Measurements from ENCODE around the gene TBC1D21.

The TBC1D21 gene, protein sequence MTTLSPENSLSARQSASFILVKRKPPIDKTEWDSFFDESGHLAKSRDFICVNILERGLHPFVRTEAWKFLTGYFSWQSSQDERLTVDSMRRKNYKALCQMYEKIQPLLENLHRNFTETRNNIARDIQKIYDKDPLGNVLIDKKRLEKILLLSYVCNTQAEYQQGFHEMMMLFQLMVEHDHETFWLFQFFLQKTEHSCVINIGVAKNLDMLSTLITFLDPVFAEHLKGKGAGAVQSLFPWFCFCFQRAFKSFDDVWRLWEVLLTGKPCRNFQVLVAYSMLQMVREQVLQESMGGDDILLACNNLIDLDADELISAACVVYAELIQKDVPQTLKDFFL

DNA sequence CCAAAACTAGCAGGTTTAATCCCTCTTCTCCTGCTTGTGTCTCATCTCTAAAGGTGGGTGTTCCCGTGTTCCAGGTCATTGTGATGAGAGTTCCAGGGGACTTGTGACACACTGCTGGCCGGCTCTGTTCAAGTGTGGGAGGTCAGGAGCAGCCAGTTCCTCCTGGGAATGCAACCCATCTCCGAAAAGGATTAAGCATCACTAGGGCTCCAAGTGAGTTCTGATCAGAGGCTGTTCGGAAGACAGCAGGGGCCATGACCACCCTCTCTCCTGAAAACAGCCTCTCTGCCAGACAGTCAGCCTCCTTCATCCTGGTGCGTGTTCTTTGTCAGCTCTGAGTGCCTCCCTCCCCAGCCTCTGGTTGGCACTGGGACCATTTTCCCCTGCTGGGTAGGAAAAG lies at the start of gene TBC1D21:
Gene TBC1D21 (plus strand): TSS at position 109 of the 400 bp plus-strand sequence. CDS start 146 bp downstream, at position 255.
- no peak for DNase-seq (ENCODE audit: low read depth in 2 of 2, low spot score in 1 of 2)

DNA sequence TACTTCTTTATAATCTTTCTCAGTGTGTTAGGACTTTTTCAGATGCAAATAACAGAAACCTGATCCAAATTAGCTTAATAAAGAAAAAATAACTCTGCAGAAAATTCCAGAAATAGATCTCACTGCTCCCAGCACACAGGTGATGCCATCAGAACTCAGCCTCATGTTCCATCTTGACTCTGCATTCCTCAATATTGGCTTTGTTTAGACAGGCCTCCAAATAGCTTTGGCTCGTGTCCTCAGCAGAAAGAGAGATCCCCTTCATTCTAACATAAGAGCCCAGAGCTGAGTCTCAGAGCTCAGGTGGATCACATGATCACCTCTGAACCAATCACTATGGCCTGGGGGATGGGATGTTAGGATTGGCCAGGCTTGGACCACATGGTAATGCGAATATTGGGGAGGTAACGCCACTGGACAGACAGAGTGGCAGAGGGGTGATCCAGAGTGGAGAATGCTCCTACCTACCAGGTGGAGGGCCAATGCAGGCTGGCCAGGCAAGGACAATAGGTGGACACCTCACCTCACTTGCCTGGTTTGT lies 46.6 kb upstream of the TBC1D21 start:
- no peak for DNase-seq (ENCODE audit: low read depth in 2 of 2, low spot score in 1 of 2)

DNA sequence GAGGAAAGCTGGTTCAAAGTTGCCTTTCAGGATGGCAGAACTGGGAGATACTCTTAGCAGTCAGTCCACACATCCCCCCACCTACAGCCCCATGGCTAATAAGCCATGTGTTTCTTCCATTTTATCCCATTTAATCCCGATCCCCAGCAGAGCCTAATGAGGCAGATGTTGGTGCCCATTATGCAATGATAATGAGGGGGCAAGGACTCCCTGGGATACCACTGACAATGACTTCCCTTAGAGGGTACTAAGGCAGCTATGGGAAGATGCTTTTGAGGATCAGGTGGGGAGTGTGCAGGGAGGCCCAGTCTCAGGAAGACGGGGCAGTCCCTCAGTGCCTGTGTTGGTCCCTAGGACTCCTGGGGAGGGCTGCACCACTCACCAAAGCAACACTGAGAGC lies 43.8 kb upstream of the TBC1D21 start:
- no peak for DNase-seq (ENCODE audit: low read depth in 2 of 2, low spot score in 1 of 2)

DNA sequence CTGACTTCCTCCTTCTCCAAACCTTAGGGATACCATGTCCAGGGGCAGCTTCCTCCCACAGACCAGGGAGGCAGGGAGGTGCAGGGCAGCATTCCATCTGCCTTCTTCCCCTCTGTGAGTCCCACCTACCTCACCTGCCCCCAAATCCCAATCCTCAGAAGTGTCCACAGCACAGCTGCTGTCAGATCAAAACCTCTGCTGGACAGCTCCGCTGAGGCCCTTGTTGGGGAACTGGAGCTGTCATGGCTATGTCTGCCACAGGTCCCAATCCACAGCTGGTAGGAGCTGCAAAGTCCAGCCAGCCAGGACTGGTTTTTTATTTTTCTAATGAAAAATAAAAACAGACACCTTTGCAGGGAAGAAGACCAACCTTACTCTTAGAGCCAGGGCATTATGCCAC lies 40.7 kb upstream of the TBC1D21 start:
- DNase-seq (ENCODE audit: low read depth in 2 of 2, low spot score in 1 of 2) = no peak

DNA sequence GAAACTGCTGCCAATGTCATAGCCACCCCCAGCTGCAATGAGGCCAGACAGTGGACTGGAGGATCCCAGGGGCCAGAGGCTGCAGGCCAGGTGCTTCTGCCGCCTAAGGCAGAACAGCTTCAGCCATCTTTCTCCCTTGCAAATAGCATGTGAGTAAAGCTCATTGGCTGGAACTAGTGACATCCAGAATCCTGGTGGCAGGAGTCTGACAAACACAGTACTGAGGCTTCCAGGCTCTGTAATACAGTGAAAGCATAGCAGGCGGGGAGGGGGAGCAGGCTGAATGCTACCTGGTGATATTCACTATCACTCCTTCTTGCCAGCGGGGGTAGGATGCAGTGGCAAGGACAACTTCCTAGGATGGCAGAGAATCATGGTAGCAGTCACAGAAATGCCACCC lies 36.5 kb upstream of the TBC1D21 start:
- no peak for DNase-seq (ENCODE audit: low read depth in 2 of 2, low spot score in 1 of 2)

DNA sequence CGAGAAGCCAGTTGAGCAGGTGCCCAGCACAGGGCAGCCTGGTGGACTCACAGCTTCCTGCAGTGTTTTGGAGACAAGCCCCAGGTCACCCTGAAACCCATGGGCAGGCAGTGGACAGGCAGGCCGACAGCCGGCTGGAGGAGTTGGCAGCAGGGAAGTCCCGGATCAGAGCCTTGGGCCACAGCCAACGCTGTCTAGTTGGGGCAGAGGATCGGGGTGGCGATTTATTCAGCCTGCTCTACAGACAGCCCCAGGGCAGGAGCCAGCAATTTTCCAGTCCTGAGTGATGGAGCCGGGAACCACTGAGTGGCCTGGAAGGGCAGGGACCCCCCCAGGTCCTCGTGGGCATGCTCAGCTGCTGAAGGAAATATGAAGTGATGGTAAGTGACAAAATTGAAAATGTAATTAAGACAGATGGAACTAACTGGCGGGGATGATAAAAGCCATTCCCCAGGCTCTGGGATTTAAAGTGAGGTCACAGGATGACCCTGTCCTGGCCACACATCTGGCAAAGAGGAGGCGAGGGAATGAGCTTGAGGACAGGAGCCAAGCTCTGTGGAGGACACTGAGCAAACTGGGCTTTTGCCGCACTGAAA lies 34.4 kb upstream of the TBC1D21 start:
- no peak for DNase-seq (ENCODE audit: low read depth in 2 of 2, low spot score in 1 of 2)

DNA sequence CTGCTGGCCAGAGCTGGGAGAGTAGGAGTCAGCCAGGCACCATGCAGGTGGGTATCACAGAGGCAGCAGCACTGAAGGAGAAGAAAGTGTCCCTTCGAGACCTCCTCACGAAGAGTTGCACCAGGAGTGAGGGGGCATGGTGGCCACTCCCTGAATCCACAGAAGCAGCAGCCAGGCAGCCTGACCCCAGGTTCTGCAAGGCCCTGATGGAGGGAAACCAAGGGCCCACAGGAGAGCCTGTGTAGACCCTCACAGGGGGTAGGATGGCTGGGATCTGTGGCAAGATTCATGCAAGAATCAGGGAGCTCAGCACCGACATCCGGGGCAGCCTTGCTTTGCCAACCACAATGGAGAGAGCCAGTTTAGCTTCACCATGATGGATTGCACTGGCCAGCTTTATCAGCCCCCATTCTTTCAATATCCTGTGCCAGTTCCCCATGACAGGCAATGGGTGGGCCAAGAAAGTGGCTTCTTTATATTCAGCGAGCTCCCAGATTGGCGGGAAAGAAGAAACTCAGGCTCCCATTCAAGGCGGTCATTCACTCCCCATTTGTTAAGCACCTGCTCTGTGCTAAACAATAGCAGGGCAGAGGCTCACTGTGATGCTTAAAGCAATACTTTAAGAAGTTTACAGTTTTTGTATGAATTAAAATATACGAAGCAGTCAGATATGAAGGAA lies 33.5 kb upstream of the TBC1D21 start:
- no peak for DNase-seq (ENCODE audit: low read depth in 2 of 2, low spot score in 1 of 2)

DNA sequence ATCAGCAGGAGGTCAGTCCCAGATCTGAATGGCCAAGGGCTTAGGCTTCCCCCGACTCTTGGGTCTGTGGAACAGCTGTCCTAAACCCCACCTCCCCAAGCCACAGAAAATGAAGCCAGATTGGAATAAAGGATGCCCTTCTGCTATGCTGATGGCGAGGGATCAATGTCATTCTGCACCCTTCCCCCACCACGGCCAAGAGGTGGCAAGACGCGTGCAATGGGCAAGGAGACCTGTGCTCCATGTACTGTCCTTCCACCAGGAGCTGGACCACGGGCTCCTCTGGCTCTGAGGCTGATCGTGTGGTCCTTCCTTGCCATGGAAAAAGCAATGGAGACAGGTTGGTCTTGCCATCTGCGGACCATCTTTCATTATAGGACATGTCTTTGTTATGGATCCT lies 32.6 kb upstream of the TBC1D21 start:
- DNase-seq (ENCODE audit: low read depth in 2 of 2, low spot score in 1 of 2) = no peak

DNA sequence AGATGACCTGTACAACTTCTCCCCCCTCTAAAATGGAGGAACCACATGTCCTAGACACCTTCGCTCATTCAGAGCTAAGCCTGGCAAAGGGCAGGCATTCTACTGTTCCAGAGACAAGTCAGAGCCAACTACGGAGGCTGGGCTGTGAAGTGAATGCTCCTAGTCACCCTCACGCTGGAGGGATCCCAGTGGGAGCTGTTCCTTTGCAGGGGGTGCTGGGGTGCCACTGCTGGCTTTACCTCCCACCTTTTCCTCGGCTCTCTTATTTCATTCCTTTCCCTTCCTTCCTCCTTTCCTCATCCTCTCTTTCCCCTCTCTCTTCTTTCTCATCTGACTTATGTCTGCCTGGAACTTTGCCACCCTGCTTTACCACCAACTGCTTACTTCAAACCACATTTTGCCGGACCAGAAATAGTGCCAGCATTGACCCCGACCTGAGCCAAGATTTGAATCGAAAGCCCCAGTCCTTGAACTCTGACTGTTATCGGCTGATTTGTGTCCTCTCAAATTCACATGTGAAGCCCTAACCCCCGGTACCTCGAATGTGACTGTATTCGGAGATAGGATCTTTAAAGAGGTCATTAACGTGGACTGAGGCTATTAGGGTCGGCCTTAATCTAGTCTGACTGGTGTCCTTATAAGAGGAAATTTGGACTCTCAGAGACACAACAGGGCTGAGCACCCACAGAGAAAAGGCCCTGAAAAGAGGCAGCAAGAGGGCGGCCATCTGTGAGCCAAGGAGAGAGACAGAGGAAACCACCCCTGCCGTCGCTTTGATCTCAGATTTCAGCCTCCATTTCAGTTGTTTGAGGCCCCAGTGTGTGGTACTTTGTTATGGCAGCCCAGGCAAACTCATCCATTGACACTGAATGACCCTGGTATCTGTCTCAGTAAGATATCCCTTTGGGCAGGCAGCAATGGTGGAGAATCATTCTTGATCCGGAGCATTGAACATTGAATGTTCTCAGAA lies 31.3 kb upstream of the TBC1D21 start:
- no peak for DNase-seq (ENCODE audit: low read depth in 2 of 2, low spot score in 1 of 2)

DNA sequence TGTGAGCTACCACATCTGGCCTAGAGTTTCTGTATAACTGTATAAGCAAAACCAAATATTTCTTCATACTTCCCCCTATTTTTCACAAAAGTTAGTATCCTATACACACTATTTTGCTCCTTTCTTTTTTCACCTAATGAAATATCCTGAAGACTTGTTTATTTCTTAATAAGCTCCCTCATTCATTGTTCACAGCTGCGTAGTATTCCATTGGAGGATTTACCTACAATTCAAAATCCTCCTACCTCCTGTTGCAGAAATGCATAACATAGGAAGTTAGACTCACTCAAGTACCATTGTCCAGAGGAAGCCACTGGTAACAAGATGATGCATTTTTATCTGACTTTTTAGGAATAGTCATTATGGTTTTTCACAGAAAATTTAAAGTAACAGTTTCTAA lies 29.6 kb upstream of the TBC1D21 start:
- no peak for DNase-seq (ENCODE audit: low read depth in 2 of 2, low spot score in 1 of 2)

DNA sequence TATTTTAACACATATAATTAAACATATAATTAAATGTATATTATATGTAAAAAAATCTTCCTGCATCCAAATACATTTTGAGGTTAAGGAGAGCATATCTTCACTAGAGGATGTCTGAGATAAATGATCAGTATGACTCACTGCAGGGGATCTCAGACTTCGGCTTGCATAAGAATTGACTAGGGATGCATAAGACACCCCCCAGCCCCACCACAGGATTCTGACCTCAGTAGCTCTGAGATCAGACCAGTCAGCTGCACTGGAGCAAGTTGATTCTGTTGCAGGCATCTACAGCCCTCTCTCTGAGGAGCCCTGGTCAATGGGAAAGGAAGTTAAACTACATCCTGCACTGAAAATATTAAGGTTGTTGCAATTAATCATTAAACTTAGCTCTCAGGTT lies 29.0 kb upstream of the TBC1D21 start:
- no peak for DNase-seq (ENCODE audit: low read depth in 2 of 2, low spot score in 1 of 2)

DNA sequence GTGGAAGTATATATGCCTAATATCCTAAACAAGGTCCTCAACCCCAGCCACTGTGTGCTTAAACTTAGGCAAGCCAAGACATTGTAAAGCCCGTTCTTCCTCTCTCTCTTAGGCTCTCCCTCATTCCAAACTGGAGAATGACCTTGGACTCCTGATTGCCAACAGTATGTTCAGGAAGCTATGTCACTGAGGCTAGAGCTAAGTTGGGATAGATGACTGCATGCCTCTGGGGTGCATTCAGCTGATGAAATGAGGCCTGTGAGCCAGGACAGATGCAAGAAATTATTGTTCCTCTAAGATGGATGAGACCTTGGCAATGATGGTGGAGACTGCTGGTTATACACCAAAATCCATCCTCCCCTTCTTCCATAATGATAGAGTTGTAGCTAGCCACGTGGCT lies 27.9 kb upstream of the TBC1D21 start:
- no peak for DNase-seq (ENCODE audit: low read depth in 2 of 2, low spot score in 1 of 2)

DNA sequence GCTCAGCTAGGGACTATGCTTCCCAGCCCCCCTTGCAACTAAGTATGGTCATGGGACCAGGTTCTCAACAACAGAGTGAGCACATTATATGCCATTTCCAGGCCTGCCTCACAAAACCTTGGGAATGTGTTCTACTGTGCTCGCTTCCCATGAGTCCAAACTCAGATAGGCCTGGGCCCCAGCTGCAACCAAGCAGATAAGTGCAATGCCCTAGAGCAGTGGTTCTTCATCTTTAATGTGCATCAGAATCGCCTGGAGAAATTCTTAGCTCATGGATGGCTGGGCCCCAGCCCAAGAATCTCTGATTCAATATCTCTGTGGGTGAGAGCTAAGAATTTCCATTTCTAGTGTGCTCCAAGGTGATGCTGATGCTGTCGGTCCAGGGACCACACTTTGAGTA lies 27.5 kb upstream of the TBC1D21 start:
- DNase-seq (ENCODE audit: low read depth in 2 of 2, low spot score in 1 of 2) = no peak

DNA sequence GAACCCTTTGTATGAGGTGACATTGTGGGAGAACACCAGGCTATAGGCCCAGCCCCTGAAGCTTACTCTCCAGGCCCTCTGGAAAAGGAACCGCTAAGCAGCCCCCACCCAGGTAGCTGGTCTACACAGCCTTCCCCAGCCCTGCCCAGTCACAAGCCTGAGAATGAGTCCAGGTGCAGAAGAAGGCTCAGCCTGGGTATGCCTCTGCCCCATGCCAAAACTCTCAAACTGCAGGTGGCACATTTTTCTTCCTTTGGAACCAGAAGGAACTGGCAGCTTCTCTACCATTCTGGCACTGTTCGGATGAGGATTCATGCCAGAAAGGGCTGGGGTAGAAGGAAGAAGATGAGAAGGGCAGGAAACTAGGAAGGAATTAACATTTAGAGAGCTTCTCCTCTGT lies 23.7 kb upstream of the TBC1D21 start:
- no peak for DNase-seq (ENCODE audit: low read depth in 2 of 2, low spot score in 1 of 2)

DNA sequence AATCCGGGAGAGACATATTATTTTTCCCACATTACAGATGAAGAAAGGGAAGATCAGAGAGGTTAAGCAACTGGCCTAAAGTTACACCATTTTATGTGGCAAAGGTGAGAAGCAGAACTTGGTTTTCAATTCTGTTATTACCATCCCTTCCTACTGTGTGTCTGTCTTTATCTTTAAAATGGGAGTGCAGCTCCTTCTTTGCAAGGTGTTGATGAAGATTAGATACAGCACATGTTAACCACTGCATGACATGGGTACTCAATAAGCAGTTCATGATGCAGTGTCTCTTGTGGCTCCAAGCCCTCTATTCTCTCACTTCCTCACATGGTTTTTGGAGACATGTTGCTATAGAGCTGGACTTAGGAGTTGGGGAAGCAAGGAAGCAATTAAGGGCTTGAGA lies 23.1 kb upstream of the TBC1D21 start:
- no peak for DNase-seq (ENCODE audit: low read depth in 2 of 2, low spot score in 1 of 2)

DNA sequence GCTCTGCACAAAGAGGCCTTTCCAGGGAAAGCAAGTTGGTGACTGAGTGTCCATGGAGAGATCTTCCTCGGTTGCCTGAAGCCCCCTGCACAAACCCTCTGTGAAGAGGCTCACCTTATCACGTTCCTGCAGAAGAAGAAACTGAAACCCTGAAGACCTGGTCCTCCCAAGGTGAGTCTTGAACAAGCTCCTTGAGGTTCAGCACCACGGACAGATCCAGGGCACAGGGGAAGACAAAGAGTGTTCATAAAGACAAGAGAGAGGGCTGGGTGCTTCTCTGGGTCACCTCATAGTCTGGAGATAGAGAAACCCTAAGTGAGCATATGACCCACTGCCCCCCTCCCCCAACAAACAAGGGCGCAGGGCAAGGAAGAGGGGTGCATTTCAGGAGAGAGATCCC lies 21.7 kb upstream of the TBC1D21 start:
- DNase-seq (ENCODE audit: low read depth in 2 of 2, low spot score in 1 of 2) = no peak

DNA sequence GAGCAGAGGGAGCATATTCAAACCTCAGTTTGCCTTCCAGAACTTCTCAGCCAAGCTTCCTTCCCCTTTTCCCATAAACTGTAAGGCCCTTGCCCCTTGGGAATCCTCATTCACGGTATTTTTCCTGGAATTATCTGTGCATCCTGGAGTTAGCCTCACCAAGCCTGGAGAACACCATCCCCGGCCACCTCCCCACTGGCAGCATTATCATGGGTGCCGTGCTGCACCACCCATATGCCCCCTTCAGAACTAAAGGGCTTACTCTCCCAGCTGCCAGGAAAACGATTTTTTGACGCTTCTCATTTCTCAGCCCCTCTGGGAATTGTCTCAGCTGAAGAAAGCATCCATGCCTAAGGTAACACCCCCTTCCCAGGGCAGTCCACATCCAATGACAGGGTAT lies 20.9 kb upstream of the TBC1D21 start:
- DNase-seq (ENCODE audit: low read depth in 2 of 2, low spot score in 1 of 2) = no peak

DNA sequence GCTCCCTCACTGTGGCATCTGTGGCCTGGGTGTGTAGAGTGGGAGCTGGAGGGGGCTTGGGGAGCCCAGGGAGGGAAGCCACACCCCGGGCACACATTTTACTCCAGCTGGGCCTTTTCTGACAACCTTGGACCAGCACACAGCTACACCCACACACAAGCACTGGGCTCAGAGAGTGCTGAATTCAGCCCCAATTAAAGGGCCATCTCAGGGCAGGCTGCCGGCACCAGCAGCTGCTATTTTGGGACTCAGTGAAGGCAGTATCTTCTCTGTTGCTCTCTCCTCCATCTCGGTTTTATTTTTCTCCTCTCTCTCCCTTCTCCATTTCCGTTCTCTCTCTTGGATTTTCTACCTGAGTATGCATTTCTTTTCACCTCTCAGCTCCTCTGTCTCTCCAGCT lies 19.1 kb upstream of the TBC1D21 start:
- DNase-seq (ENCODE audit: low read depth in 2 of 2, low spot score in 1 of 2) = no peak

DNA sequence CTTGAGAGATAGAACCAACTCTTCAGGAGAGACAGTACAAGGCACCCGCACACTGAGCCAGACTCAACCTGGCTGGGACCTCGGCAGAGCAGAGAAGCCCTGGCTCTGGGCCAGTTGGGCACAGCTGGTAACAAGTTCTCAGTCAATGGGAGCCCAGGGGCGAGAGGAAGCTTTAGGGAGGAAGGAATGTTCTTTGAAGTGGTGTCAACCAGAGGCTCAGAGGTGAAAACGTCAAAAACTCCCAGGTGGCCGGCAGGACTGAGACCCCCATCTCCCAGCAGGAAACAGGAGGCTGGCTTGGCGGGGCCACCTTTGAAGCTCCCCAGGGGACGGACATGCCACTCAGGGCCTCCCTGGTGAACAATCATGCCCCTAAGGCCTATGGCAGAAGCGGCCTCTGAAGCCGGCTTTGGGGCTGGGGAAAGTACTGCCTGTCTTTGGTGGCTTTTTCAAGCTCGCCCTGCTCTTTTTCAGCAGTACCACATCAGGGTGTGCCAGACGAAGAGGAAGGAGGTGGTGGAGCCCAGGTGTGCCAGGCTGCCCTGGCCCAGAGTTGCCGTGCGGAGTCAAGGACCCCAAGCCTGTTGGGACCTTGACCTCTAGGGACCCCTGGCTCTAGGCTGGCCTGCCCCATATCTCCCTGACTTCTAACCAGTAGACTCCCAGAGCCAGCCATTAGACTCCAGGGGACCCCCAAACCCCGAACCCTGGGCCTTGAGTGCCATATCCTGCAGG lies 16.7 kb upstream of the TBC1D21 start:
- DNase-seq (ENCODE audit: low read depth in 2 of 2, low spot score in 1 of 2) = no peak

DNA sequence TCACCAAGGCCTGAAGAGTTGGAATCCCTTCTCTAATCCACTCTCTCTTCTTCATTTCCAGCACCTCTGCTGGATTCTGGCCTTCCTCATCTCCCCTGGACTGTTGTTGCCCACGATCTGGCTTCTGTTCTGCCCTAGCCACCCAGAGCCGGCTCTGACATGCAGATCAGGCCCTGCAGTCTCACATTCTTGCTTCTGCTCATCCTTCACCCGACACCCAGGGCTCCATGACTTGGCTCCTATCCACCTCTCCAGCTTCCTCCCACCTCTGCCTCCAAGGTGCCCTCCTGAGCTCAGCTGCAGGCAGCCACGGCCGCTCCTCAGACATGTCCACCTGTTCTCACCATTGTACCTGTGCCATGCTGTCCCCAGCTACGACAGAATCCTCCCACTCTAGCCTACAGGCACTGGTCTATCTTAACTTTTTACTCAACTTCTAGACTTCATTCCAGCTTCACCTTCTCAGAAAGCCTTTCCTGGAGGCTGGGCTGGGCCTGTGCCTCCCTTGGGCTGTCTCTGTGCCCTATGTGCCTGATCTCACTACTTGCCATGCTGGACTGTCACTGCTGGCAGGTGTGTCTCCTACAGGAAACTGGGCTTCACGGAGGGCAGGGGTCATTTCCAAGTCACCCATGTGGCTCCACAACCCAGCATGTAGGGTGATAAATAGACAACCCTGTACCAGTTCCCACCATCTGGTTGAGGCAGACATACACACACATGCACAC lies 16.0 kb upstream of the TBC1D21 start:
- no peak for DNase-seq (ENCODE audit: low read depth in 2 of 2, low spot score in 1 of 2)

Measured in stimulated activated CD8-positive, alpha-beta memory T cell treated with anti-CD3 and anti-CD28 coated beads, Interleukin-4, amount 100 ng/mL, for 4 hours (primary cell).